ENCODE data around the gene SPEG.

DNA sequence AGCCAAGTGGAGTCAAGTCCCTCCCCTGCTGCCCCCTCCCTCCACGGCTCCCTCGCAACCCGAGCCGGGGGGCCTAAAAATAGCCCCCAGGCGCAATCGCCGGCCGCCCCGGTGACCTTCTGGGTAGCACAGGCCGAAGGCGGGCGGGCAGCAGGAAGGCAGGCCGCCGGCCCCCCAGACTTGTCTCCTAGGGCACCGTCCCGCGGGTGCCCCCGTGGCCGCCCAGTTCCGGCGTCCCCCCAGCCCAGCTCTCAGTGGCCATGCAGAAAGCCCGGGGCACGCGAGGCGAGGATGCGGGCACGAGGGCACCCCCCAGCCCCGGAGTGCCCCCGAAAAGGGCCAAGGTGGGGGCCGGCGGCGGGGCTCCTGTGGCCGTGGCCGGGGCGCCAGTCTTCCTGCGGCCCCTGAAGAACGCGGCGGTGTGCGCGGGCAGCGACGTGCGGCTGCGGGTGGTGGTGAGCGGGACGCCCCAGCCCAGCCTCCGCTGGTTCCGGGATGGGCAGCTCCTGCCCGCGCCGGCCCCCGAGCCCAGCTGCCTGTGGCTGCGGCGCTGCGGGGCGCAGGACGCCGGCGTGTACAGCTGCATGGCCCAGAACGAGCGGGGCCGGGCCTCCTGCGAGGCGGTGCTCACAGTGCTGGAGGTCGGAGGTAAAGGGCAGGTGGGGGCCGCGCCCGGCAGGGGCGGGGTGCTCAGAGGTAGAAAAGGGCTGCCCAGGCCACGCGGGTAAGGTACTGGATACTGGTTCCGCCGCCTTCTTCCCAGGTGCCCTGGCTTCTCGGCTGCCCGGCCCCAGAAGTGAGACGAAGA is at the start of gene SPEG:
- TF ChIP-seq CTCF (conservative IDR thresholded peaks at IDR 0.05; ENCODE audit: low read length) (no peak), EZH2phosphoT487 (IDR thresholded peaks at IDR 0.05; ENCODE audit: borderline replicate concordance, low read depth, low read length) (no peak)
